SK-N-SH (cell line): ENCODE results near the gene GLRA3. TPM values are rescaled to one million over a fixed set of nuclear protein-coding genes. Genes with fewer than 3 reads are reported as not detected.

ENCODE experiments used
- CTCF ChIA-PET: fragments of 300-600, 350-600 bp; formaldehyde crosslinking; extraction: SDS; loops from one replicate; lab custom pipeline; 2021; lab: Yijun Ruan, JAX
- POLR2A ChIA-PET: fragments of 350-600 bp; sonication (Branson Sonifier 250); formaldehyde crosslinking; extraction: SDS; loops from one replicate; lab custom pipeline; 2020; ENCODE audit warnings: antibody characterized with exemption, inconsistent platforms; lab: Yijun Ruan, JAX
- DNase-seq: peaks from one replicate; pipeline ENCODE4 v3.0.0; 2012
- H2AFZ ChIP-seq: fragments of 200-600 bp; sonication (generic); 2 replicates; pipeline ENCODE4 v1.8.1; 2016; ENCODE audit warnings: antibody characterized with exemption, mild to moderate bottlenecking, low read depth
- H3F3A ChIP-seq: fragments of 200-600 bp; sonication (generic); replicated peaks from 2 replicates; pipeline ENCODE3; 2016; ENCODE audit warnings: antibody characterized with exemption, mild to moderate bottlenecking; ENCODE audit not compliant: insufficient read depth
- H3K27ac ChIP-seq, 2 experiments: fragments of 200-500 bp in 1 of 2; fragments of 200-600 bp in 1 of 2; sonication (Bioruptor generic) in 1 of 2; sonication (generic), shearing (Covaris generic) in 1 of 2; 2 replicates each; pipeline versions ENCODE4 v1.5.1 to v1.6.1; 2014 to 2016; ENCODE audit warnings: low read depth in 2 of 2, inconsistent platforms in 1 of 2, low read length in 1 of 2, mild to moderate bottlenecking in 1 of 2, mixed read lengths in 1 of 2
- H3K27me3 ChIP-seq: fragments of 200-600 bp; sonication (generic), shearing (Covaris generic); 2 replicates; pipeline ENCODE4 v1.6.1; 2016; ENCODE audit warnings: mixed run types; ENCODE audit not compliant: insufficient read depth
- H3K36me3 ChIP-seq, 2 experiments: fragments of 200-500 bp in 1 of 2; fragments of 200-600 bp in 1 of 2; sonication (Bioruptor generic) in 1 of 2; sonication (generic) in 1 of 2; replicated peaks in 1 of 2; 2 replicates each; pipeline versions ENCODE3 to v1.5.1; 2014 to 2016; ENCODE audit warnings: low read length in 1 of 2, mild to moderate bottlenecking in 1 of 2; ENCODE audit not compliant: insufficient read depth in 2 of 2, control insufficient read depth in 1 of 2
- H3K4me1 ChIP-seq, 2 experiments: fragments of 200-500 bp in 1 of 2; fragments of 200-600 bp in 1 of 2; sonication (Bioruptor generic) in 1 of 2; sonication (generic), shearing (Covaris generic) in 1 of 2; 2 replicates each; pipeline versions ENCODE4 v1.5.1 to v1.6.1; 2014 to 2016; ENCODE audit warnings: low read depth in 1 of 2, low read length in 1 of 2, mixed run types in 1 of 2; ENCODE audit not compliant: insufficient read depth in 2 of 2, control insufficient read depth in 1 of 2
- H3K4me2 ChIP-seq: fragments of 200-600 bp; sonication (generic), shearing (Covaris generic); 2 replicates; pipeline ENCODE4 v1.6.1; 2017; ENCODE audit warnings: mixed run types
- H3K4me3 ChIP-seq, 2 experiments: fragments of 200-500 bp in 1 of 2; fragments of 200-600 bp in 1 of 2; sonication (Bioruptor generic) in 1 of 2; sonication (generic), shearing (Covaris generic) in 1 of 2; 2 replicates each; pipeline versions ENCODE4 v1.5.1 to v1.8.1; 2014 to 2016; ENCODE audit warnings: low read depth in 2 of 2, inconsistent platforms in 1 of 2, low read length in 1 of 2, mild to moderate bottlenecking in 1 of 2, mixed read lengths in 1 of 2, moderate library complexity in 1 of 2
- H3K79me2 ChIP-seq: fragments of 200-600 bp; sonication (generic); 2 replicates; pipeline ENCODE4 v1.8.1; 2017; ENCODE audit warnings: mild to moderate bottlenecking; ENCODE audit not compliant: insufficient read depth
- H3K9ac ChIP-seq: fragments of 200-600 bp; sonication (generic); 2 replicates; pipeline ENCODE4 v1.6.1; 2017; ENCODE audit warnings: mixed run types
- H3K9me2 ChIP-seq: fragments of 200-600 bp; sonication (generic); 2 replicates; pipeline ENCODE4 v1.6.1; 2017; ENCODE audit warnings: mixed run types
- H3K9me3 ChIP-seq: fragments of 200-600 bp; sonication (generic); 2 replicates; pipeline ENCODE4 v1.6.1; 2017; ENCODE audit warnings: mixed run types, mild to moderate bottlenecking, moderate library complexity
- H4K20me1 ChIP-seq: fragments of 200-600 bp; sonication (generic); 2 replicates; pipeline ENCODE4 v1.6.1; 2017; ENCODE audit warnings: mild to moderate bottlenecking, mixed run types; ENCODE audit not compliant: insufficient read depth
- CHD2 ChIP-seq: fragments of 150-350 bp; IDR thresholded peaks from 2 replicates; pipeline ENCODE4 v1.6.1; 2018; ENCODE audit warnings: low read length; ENCODE audit not compliant: partially characterized antibody
- CTCF ChIP-seq: fragments of 200-600 bp; sonication (generic); IDR thresholded peaks from 2 replicates; pipeline ENCODE4 v1.6.1; 2017; ENCODE audit warnings: antibody characterized with exemption, mild to moderate bottlenecking, moderate library complexity
- EZH2phosphoT487 ChIP-seq: fragments of 200-600 bp; sonication (generic); IDR thresholded peaks from 2 replicates; pipeline ENCODE4 v1.6.1; 2017; ENCODE audit warnings: low read depth, mixed run types, mild to moderate bottlenecking, antibody characterized with exemption, moderate library complexity, borderline replicate concordance
- MXI1 ChIP-seq: IDR thresholded peaks from 2 replicates; pipeline ENCODE4 v1.6.1; 2012; ENCODE audit warnings: mild to moderate bottlenecking, low read depth, low read length, improper control_type of control experiment
- NFIC ChIP-seq: IDR thresholded peaks from 2 replicates; pipeline ENCODE4 v1.4.0; 2012; ENCODE audit warnings: borderline replicate concordance
- REST ChIP-seq: IDR thresholded peaks from 2 replicates; pipeline ENCODE4 v1.6.1; 2012; ENCODE audit warnings: mild to moderate bottlenecking, low read depth, low read length, moderate library complexity
- SMC3 ChIP-seq: IDR thresholded peaks from 2 replicates; pipeline ENCODE4 v1.6.1; 2012; ENCODE audit warnings: low read depth, low read length, improper control_type of control experiment
- TCF12 ChIP-seq: IDR thresholded peaks from 2 replicates; pipeline ENCODE4 v1.4.0; 2012
- USF1 ChIP-seq: IDR thresholded peaks from 2 replicates; pipeline ENCODE4 v1.4.0; 2012; ENCODE audit warnings: low read depth, borderline replicate concordance
- USF2 ChIP-seq: fragments of 150-350 bp; IDR thresholded peaks from 2 replicates; pipeline ENCODE4 v1.6.1; 2017; ENCODE audit warnings: antibody characterized with exemption, low read length, low read depth, borderline replicate concordance
- ZBTB33 ChIP-seq: IDR thresholded peaks from 2 replicates; pipeline ENCODE4 v1.4.0; 2012; ENCODE audit warnings: low read depth, borderline replicate concordance
- polyA plus RNA-seq, 3 experiments: library from polyadenylated mRNA; depleted of rRNA; stranded (reverse); fragments of >200 nt; gene quantifications; 2 replicates each; pipeline ENCODE4 v1.2.3, GENCODE V29; 2012

The GLRA3 gene
- polyA plus RNA-seq, 1 of the 3 experiments (the other 2 are of a cell fraction) = not detected

GRCh38 chr4:174835536-174835935 lies 6.5 kb upstream of the GLRA3 start:
- Histone ChIP-seq H3K9me2 (no peaks in the 10 kb centered on the region), H2AFZ (no peak overlapping the region), H3K4me1 (no peaks in the 10 kb centered on the region), H3K36me3 (no peaks in the 10 kb centered on the region), H4K20me1 (no peaks in the 10 kb centered on the region), H3K4me3 (no peak overlapping the region), H3K9me3 (no peaks in the 10 kb centered on the region), H3K27me3 (no peaks in the 10 kb centered on the region), H3K27ac (no peak overlapping the region), H3K79me2 (no peaks in the 10 kb centered on the region), H3F3A (no peaks in the 10 kb centered on the region), H3K4me2 (no peak overlapping the region), H3K9ac (no peak overlapping the region)
- ChIA-PET POLR2A (no interaction called here), CTCF (interaction anchor here (1.3 kb wide), 1 partner anchor 11 kb away, joined by 3 read pairs; no protein-coding TSS in a partner anchor)
- TF ChIP-seq ZBTB33 = no peak
- TF ChIP-seq USF2 = no peak
- TF ChIP-seq NFIC = no peak
- no peak for TF ChIP-seq SMC3
- no peak for TF ChIP-seq REST
- no peak for TF ChIP-seq USF1
- no peak for TF ChIP-seq TCF12
- TF ChIP-seq EZH2phosphoT487 = no peak
- no peak for TF ChIP-seq MXI1
- no peak for TF ChIP-seq CTCF
- TF ChIP-seq CHD2 = no peak
- no peak for DNase-seq
